Karpas-422 (cell line): ENCODE results near the gene SIVA1. TPM values are rescaled to one million over a fixed set of nuclear protein-coding genes. Genes with fewer than 3 reads are reported as not detected.

ENCODE experiments used
- DNase-seq: peaks from one replicate; pipeline ENCODE4 v3.0.0-alpha.2; 2015
- H2AFZ ChIP-seq: fragments of 200-600 bp; sonication (generic); 2 replicates; pipeline ENCODE4 v1.6.1; 2014; ENCODE audit warnings: antibody characterized with exemption, low read length, mixed read lengths
- H3K27ac ChIP-seq: fragments of 200-600 bp; sonication (generic); 2 replicates; pipeline ENCODE4 v1.5.1; 2014; ENCODE audit warnings: mild to moderate bottlenecking, low read length, moderate library complexity
- H3K27me3 ChIP-seq: fragments of 200-600 bp; sonication (generic); 2 replicates; pipeline ENCODE4 v1.6.1; 2014; ENCODE audit warnings: low read length, mixed read lengths
- H3K36me3 ChIP-seq: fragments of 200-600 bp; sonication (generic); 2 replicates; pipeline ENCODE4 v1.6.1; 2014; ENCODE audit warnings: low read length, mixed read lengths; ENCODE audit not compliant: insufficient read depth
- H3K4me1 ChIP-seq: fragments of 200-600 bp; sonication (generic); 2 replicates; pipeline ENCODE4 v1.6.1; 2014; ENCODE audit warnings: mild to moderate bottlenecking, low read length, mixed read lengths
- H3K4me2 ChIP-seq: fragments of 200-600 bp; sonication (generic); 2 replicates; pipeline ENCODE4 v1.6.1; 2014; ENCODE audit warnings: low read length, low read depth, mild to moderate bottlenecking; ENCODE audit not compliant: poor library complexity, severe bottlenecking
- H3K4me3 ChIP-seq: fragments of 200-600 bp; sonication (generic); 2 replicates; pipeline ENCODE4 v1.5.1; 2014; ENCODE audit warnings: mild to moderate bottlenecking, antibody characterized with exemption, low read length, mixed read lengths
- H3K79me2 ChIP-seq: fragments of 200-600 bp; sonication (generic); 2 replicates; pipeline ENCODE4 v1.6.1; 2014; ENCODE audit warnings: mild to moderate bottlenecking, low read length, mixed read lengths
- H3K9ac ChIP-seq: fragments of 200-600 bp; sonication (generic); 2 replicates; pipeline ENCODE4 v1.6.0; 2014; ENCODE audit warnings: low read length
- H3K9me2 ChIP-seq: fragments of 200-600 bp; sonication (generic), shearing (Covaris generic); replicated peaks from 2 replicates; pipeline ENCODE4 v1.6.0; 2014; ENCODE audit warnings: mild to moderate bottlenecking, low read length, moderate library complexity; ENCODE audit not compliant: insufficient read depth
- H3K9me3 ChIP-seq: fragments of 300-700, 200-600 bp; sonication (generic); 2 replicates; pipeline ENCODE4 v1.6.1; 2014; ENCODE audit warnings: low read length, mixed read lengths
- H4K20me1 ChIP-seq: fragments of 200-600 bp; sonication (generic); 2 replicates; pipeline ENCODE4 v1.6.1; 2014; ENCODE audit warnings: mild to moderate bottlenecking, antibody characterized with exemption, low read length, low read depth; ENCODE audit not compliant: insufficient read depth
- total RNA-seq: library from RNA; depleted of rRNA; stranded (reverse); fragments of >200 nt; shearing (Covaris generic); gene quantifications from 2 replicates; pipeline ENCODE4 v1.2.3, GENCODE V29; 2014; ENCODE audit warnings: low replicate concordance

Gene SIVA1
- total RNA-seq, 1 experiment from 2014 or later, result 68.1 TPM

- no peaks in the 10 kb centered on the region for H3K27me3 ChIP-seq
- no peak overlapping the region for H3K27ac ChIP-seq
- no peaks in the 10 kb centered on the region for H4K20me1 ChIP-seq
- peak; percentile 96 for DNase-seq
- H3K4me1 ChIP-seq, result peaks cover 5% of the 10 kb centered on the region
- peaks cover 7% of the 10 kb centered on the region; the same call in 1 of the 2 replicates for H3K9me3 ChIP-seq
- no peak overlapping the region for H2AFZ ChIP-seq
- peaks cover 29% of the 10 kb centered on the region for H3K36me3 ChIP-seq
- H3K4me3 ChIP-seq, result no peak overlapping the region
- no peaks in the 10 kb centered on the region for H3K79me2 ChIP-seq
- H3K9me2 ChIP-seq, result no peaks in the 10 kb centered on the region
- H3K4me2 ChIP-seq, result no peak overlapping the region
- peak overlapping the region; percentile 47 for H3K9ac ChIP-seq
Observed at GRCh38 chr14:104768437-104769323, 15.7 kb downstream of the SIVA1 start.

- no peak overlapping the region for H3K27ac ChIP-seq
- H3K9me3 ChIP-seq, result peaks cover 7% of the 10 kb centered on the region; the same call in 1 of the 2 replicates
- no peak overlapping the region for H3K9ac ChIP-seq
- no peak overlapping the region for H3K4me3 ChIP-seq
- H3K27me3 ChIP-seq, result no peaks in the 10 kb centered on the region
- no peaks in the 10 kb centered on the region for H3K9me2 ChIP-seq
- peaks cover 5% of the 10 kb centered on the region for H3K4me1 ChIP-seq
- H2AFZ ChIP-seq, result no peak overlapping the region
- H3K36me3 ChIP-seq, result peaks cover 29% of the 10 kb centered on the region
- H4K20me1 ChIP-seq, result no peaks in the 10 kb centered on the region
- DNase-seq, result no peak
- H3K79me2 ChIP-seq, result no peaks in the 10 kb centered on the region
- H3K4me2 ChIP-seq, result no peak overlapping the region
Observed at GRCh38 chr14:104769324-104770071, 16.6 kb downstream of the SIVA1 start.

DNA sequence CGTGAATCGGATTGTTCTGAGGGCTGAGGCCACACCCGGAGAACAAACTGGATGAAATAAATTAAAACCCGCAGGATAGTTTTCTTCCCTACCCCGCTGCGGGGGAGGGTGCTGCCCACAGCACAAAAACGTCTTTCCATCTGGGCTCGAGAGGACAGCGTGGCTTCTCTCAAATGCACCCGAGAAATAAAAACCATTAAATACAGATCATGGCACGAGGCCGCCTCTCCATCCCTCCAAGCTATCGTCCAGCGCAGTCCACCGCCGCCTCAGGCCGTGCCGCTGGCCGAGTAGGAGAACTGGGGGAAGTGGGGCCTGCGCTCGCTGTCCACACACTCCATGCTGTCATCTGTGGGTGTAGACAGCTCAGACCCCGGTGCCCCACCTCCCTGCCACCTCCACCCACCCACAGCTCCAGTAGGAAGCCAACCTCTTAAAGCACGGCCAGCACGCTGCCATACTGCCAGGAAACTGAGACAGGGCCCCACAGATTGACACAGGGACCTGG is 17.2 kb downstream of the SIVA1 start:
- H2AFZ ChIP-seq, result no peak overlapping the region
- H3K27ac ChIP-seq, result no peak overlapping the region
- H3K36me3 ChIP-seq, result peaks cover 35% of the 10 kb centered on the region
- no peaks in the 10 kb centered on the region for H4K20me1 ChIP-seq
- no peaks in the 10 kb centered on the region for H3K79me2 ChIP-seq
- no peak overlapping the region for H3K4me2 ChIP-seq
- no peak for DNase-seq
- H3K9ac ChIP-seq, result no peak overlapping the region
- H3K27me3 ChIP-seq, result no peaks in the 10 kb centered on the region
- H3K4me1 ChIP-seq, result peaks cover 5% of the 10 kb centered on the region
- no peaks in the 10 kb centered on the region for H3K9me2 ChIP-seq
- peaks cover 7% of the 10 kb centered on the region; the same call in 1 of the 2 replicates for H3K9me3 ChIP-seq
- H3K4me3 ChIP-seq, result no peak overlapping the region

- Histone ChIP-seq H3K79me2 (no peaks in the 10 kb centered on the region), H3K4me3 (no peak overlapping the region), H3K4me2 (no peak overlapping the region), H3K4me1 (peaks cover 5% of the 10 kb centered on the region), H3K36me3 (peaks cover 39% of the 10 kb centered on the region), H3K27me3 (no peaks in the 10 kb centered on the region), H4K20me1 (no peaks in the 10 kb centered on the region), H3K9ac (no peak overlapping the region), H3K9me3 (peaks cover 7% of the 10 kb centered on the region; the same call in 1 of the 2 replicates), H3K9me2 (no peaks in the 10 kb centered on the region), H2AFZ (no peak overlapping the region), H3K27ac (no peak overlapping the region)
- peak; percentile 76 for DNase-seq
Observed at GRCh38 chr14:104770851-104771272, 17.9 kb downstream of the SIVA1 start.

DNA sequence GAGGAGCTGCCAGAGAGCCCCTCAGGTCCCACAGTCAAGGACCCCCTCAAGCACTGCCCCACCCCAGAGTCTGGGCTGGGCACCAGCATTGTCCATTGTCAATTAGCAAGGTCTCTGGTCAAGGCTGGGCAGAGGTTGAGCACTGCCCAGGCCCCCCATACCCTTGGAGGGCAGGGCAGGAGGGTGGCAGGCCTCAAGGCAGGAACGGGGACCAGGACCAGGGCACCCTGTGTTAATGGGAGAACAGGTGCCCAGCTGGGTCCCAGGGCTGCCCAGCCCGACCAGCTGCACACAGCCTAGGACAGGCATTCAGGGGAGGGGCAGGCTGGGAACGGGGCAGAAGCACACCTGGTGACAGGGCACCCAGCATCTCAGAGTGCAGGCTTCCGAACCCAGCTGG is 18.4 kb downstream of the SIVA1 start:
- H3K4me3 ChIP-seq, result no peak overlapping the region
- H3K36me3 ChIP-seq, result peaks cover 43% of the 10 kb centered on the region
- H3K4me1 ChIP-seq, result peaks cover 5% of the 10 kb centered on the region
- no peak for DNase-seq
- no peaks in the 10 kb centered on the region for H3K27me3 ChIP-seq
- no peak overlapping the region for H3K27ac ChIP-seq
- no peak overlapping the region for H2AFZ ChIP-seq
- no peaks in the 10 kb centered on the region for H3K9me2 ChIP-seq
- no peak overlapping the region for H3K4me2 ChIP-seq
- no peaks in the 10 kb centered on the region for H3K79me2 ChIP-seq
- H3K9ac ChIP-seq, result no peak overlapping the region
- no peaks in the 10 kb centered on the region for H4K20me1 ChIP-seq
- H3K9me3 ChIP-seq, result peaks cover 7% of the 10 kb centered on the region; the same call in 1 of the 2 replicates

DNA sequence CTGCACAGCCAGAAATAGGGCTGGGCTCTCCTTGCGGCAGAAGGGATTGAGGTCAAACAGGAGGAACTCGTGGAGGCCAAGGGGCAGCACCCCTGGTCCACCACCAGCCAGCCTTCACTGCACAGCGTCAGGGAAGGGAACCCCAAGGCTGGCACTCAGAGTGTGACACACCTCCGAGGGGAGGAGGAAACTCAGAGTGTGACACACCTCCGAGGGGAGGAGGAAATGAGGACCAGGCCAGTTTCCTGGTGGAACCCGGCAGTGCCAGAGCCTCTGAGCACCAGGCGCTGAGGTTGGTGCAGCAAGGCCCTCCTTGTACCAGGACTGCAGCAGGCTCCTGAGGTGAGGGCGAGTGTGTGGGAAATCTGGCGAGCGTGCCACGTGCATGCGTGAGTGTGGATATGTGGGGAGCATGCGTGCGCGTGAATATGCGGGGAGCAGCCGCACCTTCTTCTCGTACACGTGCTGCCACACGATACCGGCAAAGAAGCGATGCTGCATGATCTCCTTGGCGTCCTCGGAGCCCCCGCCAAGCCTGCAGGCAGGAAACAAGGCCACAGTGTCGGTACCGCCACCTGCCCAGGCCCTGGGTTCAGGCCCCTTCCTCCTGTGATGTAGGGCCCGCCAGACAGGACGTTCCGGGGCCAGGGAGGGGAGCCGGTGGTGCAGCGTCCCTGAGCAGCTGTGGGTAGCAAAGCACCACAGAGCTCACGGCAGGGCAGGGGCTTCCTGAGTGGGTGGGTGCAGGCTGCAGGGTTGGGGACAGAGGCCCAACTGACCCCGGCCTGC is 19.2 kb downstream of the SIVA1 start:
- Histone ChIP-seq H3K27ac (no peak overlapping the region), H2AFZ (no peak overlapping the region)

GRCh38 chr14:104772707-104773504 is 20.0 kb downstream of the SIVA1 start:
- Histone ChIP-seq H4K20me1 (0 out of 2 replicates have a peak, but pooled peaks cover 8% of the 10 kb centered on the region), H3K36me3 (peaks cover 58% of the 10 kb centered on the region), H3K4me1 (peaks cover 5% of the 10 kb centered on the region), H3K9me2 (no peaks in the 10 kb centered on the region), H3K9ac (no peak overlapping the region), H3K4me3 (no peak overlapping the region), H3K9me3 (peaks cover 7% of the 10 kb centered on the region; the same call in 1 of the 2 replicates), H3K79me2 (no peaks in the 10 kb centered on the region), H3K4me2 (no peak overlapping the region), H3K27ac (no peak overlapping the region), H2AFZ (no peak overlapping the region), H3K27me3 (no peaks in the 10 kb centered on the region)
- no peak for DNase-seq

More for the DNA sequence above, 19.2 kb downstream of the SIVA1 start:
- Histone ChIP-seq H3K27me3 (no peaks in the 10 kb centered on the region), H3K4me1 (peaks cover 5% of the 10 kb centered on the region), H3K9me3 (peaks cover 7% of the 10 kb centered on the region; the same call in 1 of the 2 replicates), H3K4me3 (no peak overlapping the region), H4K20me1 (0 out of 2 replicates have a peak, but pooled peaks cover under 1% of the 10 kb centered on the region), H3K79me2 (no peaks in the 10 kb centered on the region), H3K4me2 (no peak overlapping the region), H3K9ac (no peak overlapping the region), H3K9me2 (no peaks in the 10 kb centered on the region), H3K36me3 (peaks cover 50% of the 10 kb centered on the region)
- DNase-seq, result no peak
